Activated CD4-positive, alpha-beta memory T cell treated with anti-CD3 and anti-CD28 coated beads for 36 hours (primary cell): ENCODE measurements around the gene ATP6V1A. TPM values are rescaled to one million over a fixed set of nuclear protein-coding genes. Genes with fewer than 3 reads are reported as not detected.
"Not testable (repeated sequence)": the region's sequence is repeated elsewhere in the genome, so short reads cannot be mapped to it uniquely, and the experiment has no call there.

Experiments used
- CTCF ChIA-PET: fragments of 350-600 bp; sonication (Branson Sonifier 250); formaldehyde crosslinking; loops from one replicate; lab custom pipeline; 2021; ENCODE audit warnings: antibody characterized with exemption, inconsistent platforms; lab: Charles Lee
- POLR2A ChIA-PET: fragments of 350-600 bp; sonication (Branson Sonifier 250); formaldehyde crosslinking; loops from one replicate; lab custom pipeline; 2021; ENCODE audit warnings: antibody characterized with exemption; lab: Charles Lee
- DNase-seq: peaks from one replicate; pipeline ENCODE4 v3.0.0-alpha.2; 2020
- H3K27ac Mint-ChIP-seq: one replicate; pipeline ENCODE4 v1.8.0; 2021; ENCODE audit warnings: mixed read lengths
- H3K27me3 Mint-ChIP-seq: one replicate; pipeline ENCODE4 v1.8.0; 2021; ENCODE audit warnings: mixed read lengths
- H3K36me3 Mint-ChIP-seq: one replicate; pipeline ENCODE4 v1.8.0; 2021; ENCODE audit warnings: mixed read lengths
- H3K4me1 Mint-ChIP-seq: one replicate; pipeline ENCODE4 v1.8.0; 2021; ENCODE audit warnings: low read depth, mixed read lengths
- H3K4me3 Mint-ChIP-seq: one replicate; pipeline ENCODE4 v1.8.0; 2021; ENCODE audit warnings: mild to moderate bottlenecking, mixed read lengths
- H3K9me3 Mint-ChIP-seq: one replicate; pipeline ENCODE4 v1.8.0; 2021; ENCODE audit warnings: mixed read lengths
- intact Hi-C: fragments of 100-400 bp; cut with micrococcal nuclease; formaldehyde crosslinking; loops from one replicate; pipeline ENCODE4 v1.15.1; 2023
- total RNA-seq, 2 experiments: library from RNA; stranded (reverse); gene quantifications; one replicate each; pipeline ENCODE4 v1.2.3, GENCODE V29; 2021

The ATP6V1A gene
- total RNA-seq, 2 experiments from 2014 or later = 43.5 to 45.4 TPM

DNA sequence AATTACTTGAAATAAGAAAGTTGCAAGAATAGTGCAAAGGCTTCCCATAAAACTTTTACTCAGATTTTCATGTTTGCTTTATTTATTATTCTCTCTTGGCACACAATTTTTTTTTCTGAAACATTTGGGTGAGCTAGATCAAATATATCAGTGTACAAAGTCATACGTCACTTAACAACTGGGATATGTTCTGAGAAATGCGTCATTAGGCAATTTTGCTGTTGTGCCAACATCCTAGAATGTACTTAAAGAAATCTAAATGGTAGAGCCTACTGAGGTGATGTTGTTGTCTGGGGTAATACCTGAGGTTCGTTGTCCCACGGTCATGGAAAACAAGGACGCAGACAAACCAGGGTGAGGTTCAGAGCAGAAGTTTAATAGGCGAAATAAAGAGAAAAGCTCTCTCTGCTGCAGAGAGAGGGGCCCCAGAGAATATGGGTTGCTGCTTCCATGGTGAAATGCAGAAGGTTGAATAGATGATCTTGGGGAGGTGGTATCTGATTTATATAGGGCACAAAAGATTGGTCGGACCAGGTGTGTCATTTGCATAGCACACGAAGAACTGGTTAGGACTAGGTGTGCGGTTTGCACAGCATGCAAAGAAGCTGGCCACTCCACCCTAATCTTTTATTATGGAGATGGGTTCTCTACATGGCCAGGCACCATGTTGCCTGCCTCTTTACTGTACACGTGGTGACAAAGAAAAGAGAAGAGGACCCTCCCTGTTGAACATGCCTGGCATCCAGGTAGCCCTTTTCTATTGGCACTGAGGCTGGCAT lies 82.9 kb downstream of the ATP6V1A start:
- CTCF ChIA-PET = interaction anchor here (1.0 kb wide), 1 partner anchor 15 kb away, joined by 5 read pairs; no protein-coding TSS in a partner anchor
- H3K36me3 Mint-ChIP-seq = no peaks in the 10 kb centered on the region
- POLR2A ChIA-PET = no interaction called here
- H3K4me1 Mint-ChIP-seq = peaks cover 5% of the 10 kb centered on the region
- H3K27me3 Mint-ChIP-seq = no peaks in the 10 kb centered on the region
- H3K9me3 Mint-ChIP-seq = peaks cover 13% of the 10 kb centered on the region
- no peak for DNase-seq
- no peak overlapping the region for H3K4me3 Mint-ChIP-seq
- intact Hi-C loops = no loop called here
- H3K27ac Mint-ChIP-seq = no peak overlapping the region

DNA sequence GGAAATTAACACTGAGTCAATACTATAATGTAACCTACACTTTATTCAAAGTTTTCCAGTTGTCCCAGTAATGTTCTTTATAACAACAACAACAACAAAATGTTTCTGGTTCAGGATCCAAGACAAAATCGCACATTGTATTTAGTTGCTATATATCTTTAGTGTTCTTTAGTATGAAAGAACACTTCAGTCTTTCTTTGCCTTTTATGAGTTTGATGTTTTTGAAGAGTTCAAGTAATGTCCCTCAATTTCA lies 84.2 kb downstream of the ATP6V1A start:
- H3K4me1 Mint-ChIP-seq = peaks cover 2% of the 10 kb centered on the region
- H3K27me3 Mint-ChIP-seq = no peaks in the 10 kb centered on the region
- peaks cover 13% of the 10 kb centered on the region for H3K9me3 Mint-ChIP-seq
- CTCF ChIA-PET = no interaction called here
- no peak for DNase-seq
- intact Hi-C loops = no loop called here
- no peaks in the 10 kb centered on the region for H3K36me3 Mint-ChIP-seq
- POLR2A ChIA-PET = no interaction called here
- H3K27ac Mint-ChIP-seq = no peak overlapping the region
- no peak overlapping the region for H3K4me3 Mint-ChIP-seq

DNA sequence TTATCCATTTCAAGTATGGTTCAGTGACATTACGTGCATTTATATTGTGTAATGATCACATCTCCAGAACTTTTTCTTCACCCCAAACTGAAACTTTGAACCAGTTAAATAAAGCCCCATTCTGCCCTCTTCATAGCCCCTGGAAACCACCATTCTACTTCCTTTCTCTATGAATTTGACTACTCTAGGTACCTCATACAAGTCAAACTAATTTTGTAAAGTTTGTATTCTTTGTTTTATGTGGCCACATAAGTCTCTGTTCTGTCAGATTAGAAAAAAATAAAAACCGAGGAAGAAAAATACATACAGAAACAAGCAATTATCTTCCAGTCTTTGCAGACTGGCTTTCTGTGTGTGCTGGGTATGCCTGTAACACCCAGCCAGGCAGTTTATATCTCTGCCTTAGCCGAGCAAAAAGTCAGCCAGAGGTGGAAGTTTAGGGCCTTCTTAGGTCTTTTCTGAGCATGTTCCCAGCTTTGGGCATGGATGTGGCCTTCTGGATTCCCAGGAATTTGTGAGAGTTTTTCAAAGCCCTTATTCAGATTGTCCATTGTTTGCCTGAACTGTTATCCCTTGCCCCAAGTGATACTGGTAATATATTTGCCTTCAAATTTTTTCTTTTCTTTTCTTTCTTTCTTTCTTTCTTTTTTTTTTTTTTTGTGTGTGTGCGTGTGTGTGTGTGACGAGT lies 85.8 kb downstream of the ATP6V1A start:
- intact Hi-C loops = no loop called here
- Mint-ChIP-seq H3K4me3 (no peak overlapping the region), H3K9me3 (peaks cover 13% of the 10 kb centered on the region), H3K27ac (no peak overlapping the region), H3K4me1 (peaks cover 2% of the 10 kb centered on the region), H3K36me3 (no peaks in the 10 kb centered on the region), H3K27me3 (no peaks in the 10 kb centered on the region)
- CTCF ChIA-PET = no interaction called here
- POLR2A ChIA-PET = no interaction called here
- no peak for DNase-seq

DNA sequence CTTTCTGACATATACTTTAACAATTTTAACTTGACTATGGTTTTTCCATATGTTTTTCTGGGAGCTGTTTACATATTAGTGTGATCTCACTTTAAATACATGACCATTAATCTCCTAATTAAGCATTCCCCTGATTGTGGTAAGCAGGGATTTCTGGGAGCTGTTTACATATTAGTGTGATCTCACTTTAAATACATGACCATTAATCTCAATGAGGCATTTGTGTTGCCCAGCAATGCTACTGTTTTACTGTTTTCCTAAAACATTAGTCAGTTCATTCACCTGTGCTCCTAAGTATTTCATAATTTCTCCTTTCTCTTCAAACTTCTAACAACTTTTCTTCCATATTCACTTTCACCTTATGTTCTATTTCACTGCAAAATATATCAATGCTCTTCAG lies 88.1 kb downstream of the ATP6V1A start:
- Mint-ChIP-seq H3K36me3 (no peaks in the 10 kb centered on the region), H3K9me3 (peaks cover 13% of the 10 kb centered on the region), H3K4me3 (no peak overlapping the region), H3K4me1 (peaks cover 8% of the 10 kb centered on the region), H3K27ac (no peak overlapping the region), H3K27me3 (no peaks in the 10 kb centered on the region)
- CTCF ChIA-PET = interaction anchor here (0.8 kb wide), 1 partner anchor 98 kb away, joined by 3 read pairs; no protein-coding TSS in a partner anchor
- no peak for DNase-seq
- intact Hi-C loops = loop anchor here (5.0 kb wide), 1 partner anchor 222 kb away; the partner anchor contains the start of genes CCDC191 and QTRT2
- POLR2A ChIA-PET = no interaction called here

DNA sequence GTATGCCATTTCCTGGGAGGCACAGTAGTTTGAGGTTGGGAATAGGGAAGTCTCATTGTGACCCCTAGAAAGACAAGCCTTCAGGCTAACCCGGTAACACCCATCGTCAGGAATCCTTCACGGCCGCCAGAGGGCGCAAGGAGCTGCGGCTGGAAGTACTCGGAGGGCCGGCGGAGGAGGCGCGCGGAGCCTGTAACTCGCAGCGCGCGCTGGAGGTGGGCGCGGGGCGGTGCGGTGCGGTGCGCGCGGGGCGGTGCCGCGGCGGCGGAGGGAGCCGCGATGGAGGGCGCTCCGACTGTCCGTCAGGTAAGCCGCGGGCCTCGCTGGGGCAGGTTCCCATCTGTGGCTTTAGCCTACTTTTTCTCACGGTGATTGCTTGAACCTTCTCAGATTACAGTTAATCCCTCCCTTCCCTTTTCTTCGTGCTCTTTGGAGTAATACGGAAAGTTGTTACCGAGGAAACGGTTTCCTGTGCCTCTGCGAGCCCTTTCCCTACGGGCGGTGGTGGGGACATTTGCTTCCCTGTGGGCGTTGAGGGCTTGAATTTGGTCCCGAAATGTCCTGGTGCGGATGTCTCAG lies 91.9 kb downstream of the ATP6V1A start, which contains the start of gene GRAMD1C:
Gene GRAMD1C, plus strand, starts transcription at position 158 of the 579 bp plus-strand sequence. Its CDS starts 122 bp downstream, at position 280.
- peaks cover 6% of the 10 kb centered on the region for H3K4me1 Mint-ChIP-seq
- H3K27me3 Mint-ChIP-seq = no peaks in the 10 kb centered on the region
- H3K27ac Mint-ChIP-seq = no peak within 1 kb of the TSS
- H3K9me3 Mint-ChIP-seq = no peaks in the 10 kb centered on the region
- peak within 1 kb of the TSS; percentile 68 for H3K4me3 Mint-ChIP-seq
- intact Hi-C loops = loop anchor here (1.0 to 5.0 kb wide), 4 partner anchors 75 to 219 kb away; partner anchors contain the start of genes ATP6V1A, CCDC191, NAA50 and QTRT2
- H3K36me3 Mint-ChIP-seq = no peaks in the 10 kb centered on the region
- ChIA-PET POLR2A (no interaction called here), CTCF (interaction anchor here (0.6 to 4.5 kb wide), 11 partner anchors 13 to 102 kb away, joined by 3 to 27 read pairs (median 3); partner anchors contain the start of genes ATP6V1A and NAA50)
- peak; percentile 89 for DNase-seq

DNA sequence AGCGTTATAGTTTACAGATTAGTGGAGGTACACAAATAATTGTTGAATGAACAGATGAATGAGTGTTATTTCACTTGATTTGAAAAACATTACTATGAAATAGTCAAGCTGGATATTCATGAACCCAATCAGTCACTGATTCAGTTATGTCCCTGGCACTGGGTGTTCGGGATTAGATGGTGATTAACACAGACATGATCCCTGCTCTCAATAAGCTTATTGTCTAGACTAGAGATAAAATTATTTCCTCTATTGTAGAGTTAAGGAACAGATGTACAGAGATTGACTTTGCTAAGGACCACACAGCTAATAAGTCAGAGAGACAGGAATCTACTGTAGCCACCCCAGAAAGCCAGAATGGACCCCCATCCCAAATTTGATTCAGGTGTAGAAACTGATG lies 92.7 kb downstream of the ATP6V1A start:
- intact Hi-C loops = loop anchor here (1.0 to 5.0 kb wide), 3 partner anchors 74 to 218 kb away; partner anchors contain the start of genes ATP6V1A, CCDC191, NAA50 and QTRT2
- DNase-seq = no peak
- no peak overlapping the region for H3K27ac Mint-ChIP-seq
- POLR2A ChIA-PET = no interaction called here
- H3K4me3 Mint-ChIP-seq = peak overlapping the region; percentile 68
- H3K9me3 Mint-ChIP-seq = no peaks in the 10 kb centered on the region
- H3K36me3 Mint-ChIP-seq = no peaks in the 10 kb centered on the region
- CTCF ChIA-PET = interaction anchor here (0.7 to 4.5 kb wide), 5 partner anchors 74 to 103 kb away, joined by 3 to 27 read pairs (median 3); partner anchors contain the start of gene NAA50
- no peaks in the 10 kb centered on the region for H3K27me3 Mint-ChIP-seq
- H3K4me1 Mint-ChIP-seq = peaks cover 6% of the 10 kb centered on the region

DNA sequence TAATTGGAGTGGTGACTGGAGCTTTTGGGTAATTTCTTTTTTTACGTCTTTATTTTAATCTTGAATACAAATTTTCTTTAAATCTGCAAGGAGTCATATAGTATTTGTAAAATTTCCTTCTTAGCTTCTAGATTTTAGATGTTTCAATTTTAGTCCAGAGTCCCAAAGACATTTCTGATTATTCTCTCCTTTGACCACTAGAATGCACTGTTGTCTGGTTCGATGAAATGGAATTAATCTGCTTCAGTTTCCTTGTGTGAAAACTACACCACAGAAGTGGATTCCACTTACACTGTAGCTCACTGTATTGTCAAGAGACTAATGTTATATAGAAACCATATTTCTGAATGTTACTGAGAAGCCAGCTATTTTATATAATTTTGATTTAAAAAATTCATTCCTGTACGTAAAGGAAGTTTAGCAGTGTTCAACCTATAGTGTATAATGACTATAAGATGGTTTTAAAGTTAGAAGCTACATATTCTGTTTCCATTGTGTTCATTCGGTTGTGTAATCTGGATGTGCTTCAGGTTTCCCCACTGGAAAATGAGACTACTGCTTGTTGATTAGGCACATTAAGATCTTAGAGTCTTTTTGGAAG lies 97.9 kb downstream of the ATP6V1A start:
- no peaks in the 10 kb centered on the region for H3K36me3 Mint-ChIP-seq
- intact Hi-C loops = no loop called here
- no peak for DNase-seq
- ChIA-PET POLR2A (no interaction called here), CTCF (interaction anchor here (0.6 to 3.0 kb wide), 23 partner anchors 11 to 1322 kb away, joined by 3 to 29 read pairs (median 4); partner anchors contain the start of genes ATP6V1A, CCDC191, NAA50 and QTRT2)
- no peaks in the 10 kb centered on the region for H3K9me3 Mint-ChIP-seq
- H3K27me3 Mint-ChIP-seq = no peaks in the 10 kb centered on the region
- H3K4me1 Mint-ChIP-seq = no peaks in the 10 kb centered on the region
- no peak overlapping the region for H3K4me3 Mint-ChIP-seq
- no peak overlapping the region for H3K27ac Mint-ChIP-seq

DNA sequence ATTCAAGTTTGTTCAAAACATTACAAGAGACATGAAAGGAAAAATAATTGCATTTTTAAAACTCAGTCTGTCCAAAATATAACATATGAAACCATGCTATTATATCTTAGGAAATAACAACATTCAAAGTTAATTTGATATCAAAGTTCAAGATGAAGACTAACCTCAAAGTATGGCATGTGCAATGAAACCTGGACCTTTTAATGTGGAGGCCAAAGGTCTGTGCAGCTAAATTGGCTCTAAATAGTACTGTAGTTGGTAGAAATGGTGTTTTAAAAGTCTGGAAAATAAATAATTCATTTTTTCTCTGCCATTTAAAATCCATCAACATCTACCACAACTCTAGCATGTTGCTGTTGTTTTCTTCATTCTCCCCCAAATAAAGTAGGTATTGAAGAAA lies 100.4 kb downstream of the ATP6V1A start:
- POLR2A ChIA-PET = no interaction called here
- Mint-ChIP-seq H3K27ac (no peak overlapping the region), H3K36me3 (no peaks in the 10 kb centered on the region), H3K4me1 (no peaks in the 10 kb centered on the region), H3K27me3 (no peaks in the 10 kb centered on the region), H3K4me3 (no peak overlapping the region), H3K9me3 (no peaks in the 10 kb centered on the region)
- CTCF ChIA-PET = interaction anchor here (0.5 to 1.1 kb wide), 2 partner anchors 10 to 135 kb away, joined by 3 to 4 read pairs; no protein-coding TSS in a partner anchor
- no peak for DNase-seq
- intact Hi-C loops = no loop called here

DNA sequence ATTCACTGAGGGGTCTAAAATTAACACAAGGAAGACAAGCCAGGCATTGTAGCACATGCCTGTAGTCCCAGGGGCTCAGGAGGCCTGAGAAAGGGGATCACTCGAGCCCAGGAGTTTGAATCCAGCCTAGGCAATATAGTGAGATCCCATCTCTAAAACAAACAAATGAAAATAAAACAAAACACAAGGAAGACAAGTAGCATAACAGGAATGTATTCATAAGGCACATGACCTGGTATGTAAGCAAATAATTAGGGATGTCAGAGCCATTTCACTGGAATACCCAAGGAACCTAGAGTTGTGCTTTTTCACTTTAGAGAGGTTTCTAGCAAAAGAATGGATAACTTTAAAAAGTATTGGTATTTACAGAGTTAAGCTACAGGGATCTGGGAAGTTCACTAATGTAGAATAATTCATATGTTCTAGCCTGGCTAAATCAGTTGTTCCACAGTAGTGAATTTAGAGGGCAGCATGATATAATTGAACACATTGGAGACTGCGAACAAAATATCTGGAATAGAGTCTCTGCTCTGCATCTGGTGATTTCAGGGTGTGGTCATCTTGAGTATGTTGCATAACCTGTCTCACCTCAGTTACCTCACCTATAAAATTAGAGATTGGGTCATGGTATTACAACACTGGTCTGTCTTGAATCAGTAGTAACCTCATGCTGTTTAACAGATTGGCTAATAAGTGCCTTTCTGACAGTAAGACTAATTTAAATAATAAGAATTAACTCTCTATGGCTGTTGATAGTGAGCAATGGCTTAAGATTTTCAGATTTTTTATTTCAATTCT lies 101.0 kb downstream of the ATP6V1A start:
- intact Hi-C loops = no loop called here
- H3K4me1 Mint-ChIP-seq = no peaks in the 10 kb centered on the region
- H3K27me3 Mint-ChIP-seq = no peaks in the 10 kb centered on the region
- H3K36me3 Mint-ChIP-seq = no peaks in the 10 kb centered on the region
- DNase-seq = no peak
- CTCF ChIA-PET = no interaction called here
- no peak overlapping the region for H3K4me3 Mint-ChIP-seq
- no peak overlapping the region for H3K27ac Mint-ChIP-seq
- POLR2A ChIA-PET = no interaction called here
- H3K9me3 Mint-ChIP-seq = no peaks in the 10 kb centered on the region

DNA sequence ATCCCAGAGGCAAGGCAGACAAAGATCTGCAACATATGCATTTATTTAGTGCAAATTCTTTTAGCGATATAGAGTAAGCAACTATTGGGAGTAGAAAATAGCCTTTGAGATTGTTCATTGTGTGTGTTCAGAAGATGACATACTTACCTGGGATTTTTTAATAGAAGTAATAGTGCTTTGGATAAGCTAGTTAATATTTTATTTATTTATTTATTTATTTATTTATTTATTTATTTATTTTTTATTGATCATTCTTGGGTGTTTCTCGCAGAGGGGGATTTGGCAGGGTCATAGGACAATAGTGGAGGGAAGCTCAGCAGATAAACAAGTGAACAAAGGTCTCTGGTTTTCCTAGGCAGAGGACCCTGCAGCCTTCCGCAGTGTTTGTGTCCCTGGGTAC lies 102.2 kb downstream of the ATP6V1A start:
- H3K9me3 Mint-ChIP-seq, DNase-seq, H3K27ac Mint-ChIP-seq, H3K4me1 Mint-ChIP-seq, POLR2A ChIA-PET, H3K27me3 Mint-ChIP-seq, H3K36me3 Mint-ChIP-seq, CTCF ChIA-PET, H3K4me3 Mint-ChIP-seq, intact Hi-C loops: not testable (repeated sequence)

DNA sequence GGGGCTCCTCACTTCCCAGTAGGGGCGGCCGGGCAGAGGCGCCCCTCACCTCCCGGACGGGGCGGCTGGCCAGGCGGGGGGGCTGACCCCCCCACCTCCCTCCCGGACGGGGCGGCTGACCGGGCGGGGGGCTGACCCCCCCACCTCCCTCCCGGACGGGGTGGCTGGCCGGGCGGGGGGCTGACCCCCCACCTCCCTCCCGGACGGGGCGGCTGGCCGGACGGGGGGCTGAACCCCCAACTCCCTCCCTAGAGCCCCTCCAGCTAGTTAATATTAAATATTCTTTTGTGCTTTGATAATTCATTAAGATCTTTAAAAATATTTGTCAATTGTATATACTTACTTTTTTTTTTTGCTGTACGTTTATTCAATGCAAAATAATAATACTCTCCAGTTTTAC lies 103.0 kb downstream of the ATP6V1A start:
- H3K4me1 Mint-ChIP-seq, H3K36me3 Mint-ChIP-seq, DNase-seq, H3K9me3 Mint-ChIP-seq, intact Hi-C loops, H3K27ac Mint-ChIP-seq, H3K4me3 Mint-ChIP-seq, POLR2A ChIA-PET, CTCF ChIA-PET, H3K27me3 Mint-ChIP-seq: not testable (repeated sequence)
